SK-N-SH (cell line): ENCODE data around the gene HERC3. TPM values are rescaled to one million over a fixed set of nuclear protein-coding genes. Genes with fewer than 3 reads are reported as not detected.
A peak's percentile ranks its signal among the peaks of the same experiment; 100 is the strongest.

ENCODE experiments used
- CTCF ChIA-PET: fragments of 300-600, 350-600 bp; formaldehyde crosslinking; extraction: SDS; loops from one replicate; lab custom pipeline; 2021; lab: Yijun Ruan, JAX
- POLR2A ChIA-PET: fragments of 350-600 bp; sonication (Branson Sonifier 250); formaldehyde crosslinking; extraction: SDS; loops from one replicate; lab custom pipeline; 2020; ENCODE audit warnings: antibody characterized with exemption, inconsistent platforms; lab: Yijun Ruan, JAX
- DNase-seq: peaks from one replicate; pipeline ENCODE4 v3.0.0; 2012
- H2AFZ ChIP-seq: fragments of 200-600 bp; sonication (generic); 2 replicates; pipeline ENCODE4 v1.8.1; 2016; ENCODE audit warnings: antibody characterized with exemption, mild to moderate bottlenecking, low read depth
- H3F3A ChIP-seq: fragments of 200-600 bp; sonication (generic); replicated peaks from 2 replicates; pipeline ENCODE3; 2016; ENCODE audit warnings: antibody characterized with exemption, mild to moderate bottlenecking; ENCODE audit not compliant: insufficient read depth
- H3K27ac ChIP-seq, 2 experiments: fragments of 200-500 bp in 1 of 2; fragments of 200-600 bp in 1 of 2; sonication (Bioruptor generic) in 1 of 2; sonication (generic), shearing (Covaris generic) in 1 of 2; 2 replicates each; pipeline versions ENCODE4 v1.5.1 to v1.6.1; 2014 to 2016; ENCODE audit warnings: low read depth in 2 of 2, inconsistent platforms in 1 of 2, low read length in 1 of 2, mild to moderate bottlenecking in 1 of 2, mixed read lengths in 1 of 2
- H3K27me3 ChIP-seq: fragments of 200-600 bp; sonication (generic), shearing (Covaris generic); 2 replicates; pipeline ENCODE4 v1.6.1; 2016; ENCODE audit warnings: mixed run types; ENCODE audit not compliant: insufficient read depth
- H3K36me3 ChIP-seq, 2 experiments: fragments of 200-500 bp in 1 of 2; fragments of 200-600 bp in 1 of 2; sonication (Bioruptor generic) in 1 of 2; sonication (generic) in 1 of 2; replicated peaks in 1 of 2; 2 replicates each; pipeline versions ENCODE3 to v1.5.1; 2014 to 2016; ENCODE audit warnings: low read length in 1 of 2, mild to moderate bottlenecking in 1 of 2; ENCODE audit not compliant: insufficient read depth in 2 of 2, control insufficient read depth in 1 of 2
- H3K4me1 ChIP-seq, 2 experiments: fragments of 200-500 bp in 1 of 2; fragments of 200-600 bp in 1 of 2; sonication (Bioruptor generic) in 1 of 2; sonication (generic), shearing (Covaris generic) in 1 of 2; 2 replicates each; pipeline versions ENCODE4 v1.5.1 to v1.6.1; 2014 to 2016; ENCODE audit warnings: low read depth in 1 of 2, low read length in 1 of 2, mixed run types in 1 of 2; ENCODE audit not compliant: insufficient read depth in 2 of 2, control insufficient read depth in 1 of 2
- H3K4me2 ChIP-seq: fragments of 200-600 bp; sonication (generic), shearing (Covaris generic); 2 replicates; pipeline ENCODE4 v1.6.1; 2017; ENCODE audit warnings: mixed run types
- H3K4me3 ChIP-seq, 2 experiments: fragments of 200-500 bp in 1 of 2; fragments of 200-600 bp in 1 of 2; sonication (Bioruptor generic) in 1 of 2; sonication (generic), shearing (Covaris generic) in 1 of 2; 2 replicates each; pipeline versions ENCODE4 v1.5.1 to v1.8.1; 2014 to 2016; ENCODE audit warnings: low read depth in 2 of 2, inconsistent platforms in 1 of 2, low read length in 1 of 2, mild to moderate bottlenecking in 1 of 2, mixed read lengths in 1 of 2, moderate library complexity in 1 of 2
- H3K79me2 ChIP-seq: fragments of 200-600 bp; sonication (generic); 2 replicates; pipeline ENCODE4 v1.8.1; 2017; ENCODE audit warnings: mild to moderate bottlenecking; ENCODE audit not compliant: insufficient read depth
- H3K9ac ChIP-seq: fragments of 200-600 bp; sonication (generic); 2 replicates; pipeline ENCODE4 v1.6.1; 2017; ENCODE audit warnings: mixed run types
- H3K9me2 ChIP-seq: fragments of 200-600 bp; sonication (generic); 2 replicates; pipeline ENCODE4 v1.6.1; 2017; ENCODE audit warnings: mixed run types
- H3K9me3 ChIP-seq: fragments of 200-600 bp; sonication (generic); 2 replicates; pipeline ENCODE4 v1.6.1; 2017; ENCODE audit warnings: mixed run types, mild to moderate bottlenecking, moderate library complexity
- H4K20me1 ChIP-seq: fragments of 200-600 bp; sonication (generic); 2 replicates; pipeline ENCODE4 v1.6.1; 2017; ENCODE audit warnings: mild to moderate bottlenecking, mixed run types; ENCODE audit not compliant: insufficient read depth
- CHD2 ChIP-seq: fragments of 150-350 bp; IDR thresholded peaks from 2 replicates; pipeline ENCODE4 v1.6.1; 2018; ENCODE audit warnings: low read length; ENCODE audit not compliant: partially characterized antibody
- CTCF ChIP-seq: fragments of 200-600 bp; sonication (generic); IDR thresholded peaks from 2 replicates; pipeline ENCODE4 v1.6.1; 2017; ENCODE audit warnings: antibody characterized with exemption, mild to moderate bottlenecking, moderate library complexity
- ELF1 ChIP-seq: IDR thresholded peaks from 2 replicates; pipeline ENCODE4 v1.4.0; 2012
- FOSL2 ChIP-seq: IDR thresholded peaks from 2 replicates; pipeline ENCODE4 v1.4.0; 2012; ENCODE audit warnings: low read depth, mild to moderate bottlenecking, moderate library complexity, borderline replicate concordance
- FOXJ3 ChIP-seq: sonication (generic); formaldehyde crosslinking; IDR thresholded peaks from 2 replicates; pipeline ENCODE4 v1.5.1; 2020; ENCODE audit warnings: mild to moderate bottlenecking, missing genetic modification reagents
- FOXM1 ChIP-seq: IDR thresholded peaks from 2 replicates; pipeline ENCODE4 v1.4.0; 2012; ENCODE audit warnings: low read depth, mild to moderate bottlenecking
- IRF3 ChIP-seq: fragments of 150-350 bp; IDR thresholded peaks from 2 replicates; pipeline ENCODE4 v1.6.1; 2016; ENCODE audit warnings: mild to moderate bottlenecking, low read depth, low read length
- PBX3 ChIP-seq: IDR thresholded peaks from 2 replicates; pipeline ENCODE4; 2012
- RAD21 ChIP-seq: IDR thresholded peaks from 2 replicates; pipeline ENCODE4 v1.6.1; 2012; ENCODE audit warnings: mild to moderate bottlenecking, low read length
- RFX5 ChIP-seq: IDR thresholded peaks from 2 replicates; pipeline ENCODE4 v1.6.1; 2012; ENCODE audit warnings: mild to moderate bottlenecking, improper control_type of control experiment, low read length
- SMC3 ChIP-seq: IDR thresholded peaks from 2 replicates; pipeline ENCODE4 v1.6.1; 2012; ENCODE audit warnings: low read depth, low read length, improper control_type of control experiment
- TAF1 ChIP-seq: IDR thresholded peaks from 2 replicates; pipeline ENCODE4 v1.6.1; 2012; ENCODE audit warnings: low read depth, mild to moderate bottlenecking, low read length, moderate library complexity, borderline replicate concordance
- TCF12 ChIP-seq: IDR thresholded peaks from 2 replicates; pipeline ENCODE4 v1.4.0; 2012
- ZBTB33 ChIP-seq: IDR thresholded peaks from 2 replicates; pipeline ENCODE4 v1.4.0; 2012; ENCODE audit warnings: low read depth, borderline replicate concordance
- WGBS: methylation state at CpG from one replicate; pipeline ENCODE4 v1.1.6; 2017; ENCODE audit warnings: low lambda C conversion rate; 5-methylcytosine and 5-hydroxymethylcytosine counted together
- polyA plus RNA-seq, 3 experiments: library from polyadenylated mRNA; depleted of rRNA; stranded (reverse); fragments of >200 nt; gene quantifications; 2 replicates each; pipeline ENCODE4 v1.2.3, GENCODE V29; 2012

Gene HERC3
- polyA plus RNA-seq, 1 of the 3 experiments (the other 2 are of a cell fraction): 4.6 TPM

GRCh38 chr4:88661739-88662138, 69.5 kb downstream of the HERC3 start (continued):
- no peak for TF ChIP-seq IRF3
- no peak for TF ChIP-seq ELF1
- TF ChIP-seq SMC3: no peak
- TF ChIP-seq RFX5: no peak
- no peak for TF ChIP-seq FOXM1
- TF ChIP-seq TCF12: peak; percentile 40; the same call in 1 of the 2 replicates
- TF ChIP-seq FOXJ3 (CRISPR knock-in tag): no peak
- TF ChIP-seq FOSL2: peak; percentile 61
- peak; percentile 60 for TF ChIP-seq PBX3
- TF ChIP-seq TAF1: no peak
- TF ChIP-seq, all 33 proteins: peak for 5

- H3K27ac ChIP-seq: no peak overlapping the region
- ChIA-PET POLR2A (no interaction called here), CTCF (interaction anchor here (0.6 to 2.1 kb wide), 22 partner anchors 8 to 351 kb away, joined by 3 to 16 read pairs (median 4); partner anchors contain the start of gene PYURF)
- peak; percentile 17 for DNase-seq
- peaks cover 5% of the 10 kb centered on the region for H3F3A ChIP-seq
- TF ChIP-seq RAD21 (peak; percentile 64), CHD2 (no peak), SMC3 (peak; percentile 22; the same call in 1 of the 2 replicates), ZBTB33 (no peak), CTCF (peak; percentile 69)
- no peaks in the 10 kb centered on the region; a peak in 2 of 4 replicates for H3K4me1 ChIP-seq
- no peaks in the 10 kb centered on the region for H3K9me2 ChIP-seq
- H4K20me1 ChIP-seq: no peaks in the 10 kb centered on the region
- H3K4me3 ChIP-seq: peak overlapping the region in 1 of 2 experiments; percentile 31; a peak in 1 of 4 replicates
- no peak overlapping the region for H3K9ac ChIP-seq
- no peaks in the 10 kb centered on the region for H3K9me3 ChIP-seq
- H3K4me2 ChIP-seq: no peak overlapping the region
- no peaks in the 10 kb centered on the region for H3K79me2 ChIP-seq
- no peaks in the 10 kb centered on the region for H3K27me3 ChIP-seq
- WGBS: 78% methylated on average over 5 of the region's 5 CpGs
- H3K36me3 ChIP-seq: peaks cover 0 to 22% of the 10 kb centered on the region in 2 experiments
- H2AFZ ChIP-seq: no peak overlapping the region
Measured at GRCh38 chr4:88672987-88673386, 80.7 kb downstream of the HERC3 start.
